Measurements from ENCODE around the gene LGI1.

GRCh38 chr10:93838278-93838677, 80.5 kb downstream of the LGI1 start:
- TF ChIP-seq CTCF (IDR thresholded peaks at IDR 0.05; ENCODE audit: poor library complexity) (no peak), EZH2 (IDR thresholded peaks at IDR 0.05; ENCODE audit: borderline replicate concordance) (no peak), EZH2phosphoT487 (IDR thresholded peaks at IDR 0.05; ENCODE audit: low read depth, severe bottlenecking, unreplicated experiment) (no peak)
